Stimulated activated CD8-positive, alpha-beta memory T cell treated with anti-CD3 and anti-CD28 coated beads, Interleukin-4, amount 100 ng/mL, for 24 hours (primary cell): ENCODE results near the gene CCDC92B.
"Not testable (repeated sequence)": the region's sequence is repeated elsewhere in the genome, so short reads cannot be mapped to it uniquely, and the experiment has no call there.

Experiments used
- DNase-seq: peaks from one replicate; pipeline ENCODE4 v3.0.0-alpha.2; 2020; ENCODE audit warnings: low read depth

The CCDC92B gene

GRCh38 chr17:2689411-2690164, 59.9 kb downstream of the CCDC92B start:
- no peak for DNase-seq

DNA sequence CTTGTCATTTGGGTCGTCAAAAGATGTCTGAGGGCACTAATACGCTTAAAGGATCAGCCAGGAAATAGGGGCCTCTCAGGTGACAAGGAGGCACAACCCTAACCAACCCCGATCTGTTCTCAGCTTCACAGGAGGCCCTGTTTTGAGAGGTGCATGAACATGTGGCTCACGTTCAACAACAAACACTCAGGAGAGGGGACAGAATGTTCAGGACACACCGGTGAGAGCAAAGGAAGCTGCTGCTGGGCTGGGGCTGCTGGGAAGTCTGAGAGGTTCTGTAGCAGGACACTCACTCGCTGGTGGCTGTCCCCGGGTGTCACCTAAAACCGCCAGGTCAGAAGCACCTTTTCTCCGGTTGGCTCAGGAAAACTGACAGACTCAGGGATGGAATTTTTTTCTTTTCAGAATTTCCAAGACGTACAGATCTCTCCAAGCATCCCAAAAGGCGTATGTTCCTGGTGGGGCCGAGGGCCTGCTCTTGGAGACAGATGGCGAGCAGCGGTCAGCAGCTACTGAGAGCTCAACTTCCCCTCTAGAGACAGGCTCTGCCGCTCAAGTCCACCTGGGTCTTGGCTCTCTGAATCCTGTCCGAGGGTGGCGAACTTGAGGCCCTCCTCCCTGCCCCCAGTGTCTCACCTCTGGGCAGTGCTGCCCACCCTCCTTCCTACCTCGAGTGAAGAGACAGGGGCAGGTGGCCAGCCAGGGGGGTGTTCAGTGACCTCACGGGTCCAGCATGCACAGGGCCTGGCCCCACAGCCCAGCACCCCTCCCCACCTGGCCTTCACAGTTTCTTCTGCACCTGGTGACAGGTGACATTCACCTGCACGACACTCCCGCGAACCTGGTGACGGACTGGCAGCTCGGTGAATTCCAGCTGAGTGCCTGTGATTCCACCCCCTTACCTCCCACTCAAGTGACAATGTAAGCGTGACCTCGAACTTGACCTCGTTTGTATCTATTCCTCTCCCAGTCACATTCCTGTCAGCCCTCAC, 60.8 kb downstream of the CCDC92B start:
- DNase-seq, result no peak

DNA sequence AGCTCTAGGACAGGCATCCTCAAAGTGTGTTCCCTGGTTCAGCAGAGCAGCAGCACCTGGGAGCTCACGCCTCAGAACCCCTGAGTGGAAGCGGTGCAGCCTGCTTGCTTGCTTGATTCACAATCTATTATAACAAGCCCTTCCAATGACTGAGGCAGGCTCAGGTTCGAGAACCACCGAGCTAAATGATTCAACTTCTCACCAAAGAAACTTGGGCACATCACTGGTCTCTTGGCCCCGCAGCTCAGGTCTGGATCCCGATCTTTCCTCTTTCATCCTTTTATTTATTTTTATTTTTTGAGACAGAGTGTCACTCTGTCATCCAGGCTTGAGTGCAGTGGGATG, 62.4 kb downstream of the CCDC92B start:
- no peak for DNase-seq

- DNase-seq, result no peak
Observed at GRCh38 chr17:2685696-2686095, 63.8 kb downstream of the CCDC92B start.

DNA sequence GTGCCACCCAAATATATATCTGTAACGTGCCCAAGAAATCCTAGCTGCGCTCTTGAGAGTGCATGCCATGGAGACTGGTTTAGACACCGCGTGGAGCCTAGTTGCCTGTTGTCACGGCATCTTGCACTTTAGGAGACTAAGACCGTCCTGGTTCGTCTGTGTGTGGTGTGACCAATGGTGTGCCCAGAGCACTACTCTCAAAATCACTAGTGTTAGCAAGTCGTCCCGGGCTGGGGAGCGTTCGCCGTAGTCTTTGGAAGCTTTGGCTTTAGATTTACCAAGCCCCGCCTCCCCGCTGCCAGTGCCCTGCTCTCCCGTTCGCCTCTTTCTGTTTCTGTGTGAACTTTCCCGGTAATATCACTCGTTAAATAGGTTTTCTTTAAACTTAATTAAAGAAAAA, 64.9 kb downstream of the CCDC92B start:
- no peak for DNase-seq

DNA sequence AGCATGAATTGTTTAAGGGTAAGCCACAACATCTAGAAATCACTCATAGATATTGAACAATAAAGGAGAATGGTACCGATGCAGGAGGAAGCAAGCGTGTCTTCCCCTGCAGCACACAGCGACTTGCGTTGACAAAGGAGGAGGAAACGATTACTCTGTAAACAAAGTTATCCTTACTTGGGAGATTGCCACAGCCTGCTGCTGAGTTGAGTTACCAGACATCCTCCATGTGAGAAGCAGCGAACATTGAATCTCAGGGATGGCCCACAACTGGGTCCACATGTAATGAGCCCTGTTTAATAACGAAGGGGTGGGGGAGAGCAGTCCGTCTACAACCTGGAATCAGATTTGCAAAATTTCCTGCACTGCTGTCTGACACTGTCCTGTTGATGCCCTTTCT, 65.5 kb downstream of the CCDC92B start:
- DNase-seq, result no peak

GRCh38 chr17:2682176-2682938, 67.1 kb downstream of the CCDC92B start:
- no peak for DNase-seq

GRCh38 chr17:2681650-2682049, 67.8 kb downstream of the CCDC92B start:
- DNase-seq, result no peak

GRCh38 chr17:2680961-2681360, 68.5 kb downstream of the CCDC92B start:
- no peak for DNase-seq

GRCh38 chr17:2679247-2679646, 70.2 kb downstream of the CCDC92B start:
- DNase-seq, result not testable (repeated sequence)
